Ramos (cell line): ENCODE data around the gene FGGY.

Source experiments
- in situ Hi-C: fragments of 300-500 bp; cut with MboI; formaldehyde crosslinking; loops from one replicate; pipeline ENCODE4 v1.14.3; 2022; ENCODE audit warnings: low sequenced_read_pairs; ENCODE audit not compliant: unreplicated experiment

FGGY gene

GRCh38 chr1:59763418-59763817 lies 466.5 kb downstream of the FGGY start:
- in situ Hi-C loops: no loop called here

- in situ Hi-C loops: no loop called here
Observed at GRCh38 chr1:59765011-59765730, 468.3 kb downstream of the FGGY start.

- in situ Hi-C loops: no loop called here
Observed at GRCh38 chr1:59766227-59766855, 469.4 kb downstream of the FGGY start.

- in situ Hi-C loops: no loop called here
Observed at GRCh38 chr1:59767119-59767518, 470.2 kb downstream of the FGGY start.

- in situ Hi-C loops: no loop called here
Observed at GRCh38 chr1:59768792-59769735, 472.2 kb downstream of the FGGY start.

GRCh38 chr1:59769736-59770095 lies 472.8 kb downstream of the FGGY start:
- in situ Hi-C loops: no loop called here

GRCh38 chr1:59771361-59771760 lies 474.5 kb downstream of the FGGY start:
- in situ Hi-C loops: no loop called here

- in situ Hi-C loops: no loop called here
Observed at GRCh38 chr1:59775480-59775879, 478.6 kb downstream of the FGGY start.

GRCh38 chr1:59776960-59777852 lies 480.3 kb downstream of the FGGY start:
- in situ Hi-C loops: no loop called here

- in situ Hi-C loops: no loop called here
Observed at GRCh38 chr1:59779949-59780348, 483.1 kb downstream of the FGGY start.

GRCh38 chr1:59788825-59789224 lies 491.9 kb downstream of the FGGY start:
- in situ Hi-C loops: no loop called here

GRCh38 chr1:59798600-59798999 lies 501.7 kb downstream of the FGGY start:
- in situ Hi-C loops: no loop called here

- in situ Hi-C loops: no loop called here
Observed at GRCh38 chr1:59803458-59804038, 506.7 kb downstream of the FGGY start.

GRCh38 chr1:59804301-59804700 lies 507.4 kb downstream of the FGGY start:
- in situ Hi-C loops: no loop called here

- in situ Hi-C loops: no loop called here
Observed at GRCh38 chr1:59805554-59805953, 508.7 kb downstream of the FGGY start.
